HG02763 (cell line): ENCODE measurements around the gene ICOS.
"Not testable (repeated sequence)": the region's sequence is repeated elsewhere in the genome, so short reads cannot be mapped to it uniquely, and the experiment has no call there.

Experiments used
- ATAC-seq: cut with Tn5 transposase; IDR thresholded peaks from one replicate; pipeline ENCODE4 v1.9.1; 2021; ENCODE audit warnings: mild to moderate bottlenecking, moderate library complexity; ENCODE audit not compliant: unreplicated experiment

ICOS gene

GRCh38 chr2:203916756-203917155 lies 19.8 kb upstream of the ICOS start:
- no peak for ATAC-seq

GRCh38 chr2:203918264-203918663 lies 18.3 kb upstream of the ICOS start:
- no peak for ATAC-seq

- ATAC-seq: no peak
Observed at GRCh38 chr2:203918839-203919238, 17.7 kb upstream of the ICOS start.

- ATAC-seq: no peak
Observed at GRCh38 chr2:203925512-203926158, 10.9 kb upstream of the ICOS start.

GRCh38 chr2:203928849-203929248 lies 7.7 kb upstream of the ICOS start:
- no peak for ATAC-seq

GRCh38 chr2:203931262-203931661 lies 5.3 kb upstream of the ICOS start:
- not testable (repeated sequence) for ATAC-seq

- ATAC-seq: no peak
Observed at GRCh38 chr2:203934041-203934492, 2.5 kb upstream of the ICOS start.

GRCh38 chr2:203934711-203935438 lies 1.7 kb upstream of the ICOS start:
- no peak for ATAC-seq

- no peak for ATAC-seq
Observed at GRCh38 chr2:203935568-203935967, 995 bp upstream of the ICOS start.

- no peak for ATAC-seq
Observed at GRCh38 chr2:203936949-203937348, 386 bp downstream of the ICOS start.

- ATAC-seq: no peak
Observed at GRCh38 chr2:203937788-203938187, 1.2 kb downstream of the ICOS start.

GRCh38 chr2:203940039-203940438 lies 3.5 kb downstream of the ICOS start:
- no peak for ATAC-seq

GRCh38 chr2:203943493-203944382 lies 7.2 kb downstream of the ICOS start:
- ATAC-seq: not testable (repeated sequence)

- no peak for ATAC-seq
Observed at GRCh38 chr2:203948733-203949132, 12.2 kb downstream of the ICOS start.

- ATAC-seq: no peak
Observed at GRCh38 chr2:203949228-203949627, 12.7 kb downstream of the ICOS start.

- ATAC-seq: no peak
Observed at GRCh38 chr2:203951366-203951902, 14.9 kb downstream of the ICOS start.

GRCh38 chr2:203959265-203959664 lies 22.7 kb downstream of the ICOS start:
- ATAC-seq: no peak

GRCh38 chr2:203959672-203960071 lies 23.1 kb downstream of the ICOS start:
- ATAC-seq: no peak

GRCh38 chr2:203960811-203961210 lies 24.2 kb downstream of the ICOS start:
- no peak for ATAC-seq

- ATAC-seq: not testable (repeated sequence)
Observed at GRCh38 chr2:203965190-203965589, 28.6 kb downstream of the ICOS start.

GRCh38 chr2:203971251-203971650 lies 34.7 kb downstream of the ICOS start:
- no peak for ATAC-seq
